Parathyroid adenoma (tissue), 2 donors: ENCODE data around the gene WIPI1.

Source experiments
- H2AFZ ChIP-seq: fragments of 300-600 bp; sonication (generic); one replicate; pipeline ENCODE4 v1.7.0; 2017; ENCODE audit warnings: antibody characterized with exemption, mild to moderate bottlenecking
- H3K27ac ChIP-seq: fragments of 300-600 bp; sonication (generic); one replicate; pipeline ENCODE4 v1.7.0; 2017
- H3K27me3 ChIP-seq: fragments of 300-600 bp; sonication (generic); one replicate; pipeline ENCODE4 v1.7.0; 2017; ENCODE audit warnings: low read length; ENCODE audit not compliant: control insufficient read depth, insufficient read depth
- H3K36me3 ChIP-seq: fragments of 300-600 bp; sonication (generic); one replicate; pipeline ENCODE4 v1.7.0; 2017; ENCODE audit warnings: low read length; ENCODE audit not compliant: control insufficient read depth, insufficient read depth
- H3K4me1 ChIP-seq: fragments of 300-600 bp; sonication (generic); one replicate; pipeline ENCODE4 v1.7.0; 2017; ENCODE audit warnings: control low read depth
- H3K4me2 ChIP-seq: fragments of 300-600 bp; sonication (generic); one replicate; pipeline ENCODE4 v1.7.0; 2017; ENCODE audit warnings: low read length
- H3K4me3 ChIP-seq: fragments of 300-600 bp; sonication (generic); one replicate; pipeline ENCODE4 v1.7.0; 2017; ENCODE audit warnings: low read depth, low read length
- H3K79me2 ChIP-seq: fragments of 300-600 bp; sonication (generic); one replicate; pipeline ENCODE4 v1.7.0; 2017; ENCODE audit warnings: control low read depth
- H3K9ac ChIP-seq: fragments of 300-600 bp; sonication (generic); one replicate; pipeline ENCODE4 v1.7.0; 2017; ENCODE audit warnings: mild to moderate bottlenecking
- H3K9me3 ChIP-seq: fragments of 300-600 bp; sonication (generic); one replicate; pipeline ENCODE4 v1.7.0; 2017; ENCODE audit warnings: low read length; ENCODE audit not compliant: control insufficient read depth
- CTCF ChIP-seq: fragments of 300-600 bp; sonication (generic); IDR thresholded peaks from one replicate; pipeline ENCODE4 v1.7.0; 2017; ENCODE audit warnings: antibody characterized with exemption, mild to moderate bottlenecking
- donor health status: primary hyperparathyroidism.

Gene WIPI1

GRCh38 chr17:68489919-68490318 is 32.6 kb upstream of the WIPI1 start:
- Histone ChIP-seq H3K27me3 (no peaks in the 10 kb centered on the region), H3K4me3 (no peak overlapping the region), H3K9me3 (no peaks in the 10 kb centered on the region), H3K36me3 (no peaks in the 10 kb centered on the region), H3K27ac (no peak overlapping the region), H3K4me2 (no peak overlapping the region), H3K9ac (no peak overlapping the region), H3K79me2 (no peaks in the 10 kb centered on the region), H2AFZ (peak overlapping the region; percentile 10), H3K4me1 (peaks cover 45% of the 10 kb centered on the region)
- TF ChIP-seq CTCF, result no peak

- Histone ChIP-seq H3K9ac (no peak overlapping the region), H3K4me1 (peaks cover 20% of the 10 kb centered on the region), H2AFZ (peak overlapping the region; percentile 42), H3K36me3 (no peaks in the 10 kb centered on the region), H3K4me3 (no peak overlapping the region), H3K4me2 (peak overlapping the region; percentile 32), H3K79me2 (no peaks in the 10 kb centered on the region), H3K9me3 (no peaks in the 10 kb centered on the region), H3K27ac (peak overlapping the region; percentile 69), H3K27me3 (no peaks in the 10 kb centered on the region)
- no peak for TF ChIP-seq CTCF
Observed at GRCh38 chr17:68484458-68484857, 27.2 kb upstream of the WIPI1 start.

GRCh38 chr17:68482576-68483041 is 25.3 kb upstream of the WIPI1 start:
- Histone ChIP-seq H3K4me2 (no peak overlapping the region), H3K9ac (no peak overlapping the region), H3K9me3 (no peaks in the 10 kb centered on the region), H3K4me1 (peaks cover 20% of the 10 kb centered on the region), H3K27me3 (no peaks in the 10 kb centered on the region), H3K36me3 (no peaks in the 10 kb centered on the region), H3K27ac (no peak overlapping the region), H3K79me2 (no peaks in the 10 kb centered on the region), H3K4me3 (no peak overlapping the region), H2AFZ (no peak overlapping the region)
- TF ChIP-seq CTCF, result no peak

- Histone ChIP-seq H3K9me3 (no peaks in the 10 kb centered on the region), H3K4me3 (no peak overlapping the region), H2AFZ (no peak overlapping the region), H3K79me2 (no peaks in the 10 kb centered on the region), H3K4me2 (no peak overlapping the region), H3K4me1 (peaks cover 19% of the 10 kb centered on the region), H3K27me3 (no peaks in the 10 kb centered on the region), H3K36me3 (no peaks in the 10 kb centered on the region), H3K27ac (no peak overlapping the region), H3K9ac (no peak overlapping the region)
- no peak for TF ChIP-seq CTCF
Observed at GRCh38 chr17:68480885-68481284, 23.6 kb upstream of the WIPI1 start.

GRCh38 chr17:68470961-68471360 is 13.7 kb upstream of the WIPI1 start:
- no peaks in the 10 kb centered on the region for H3K9me3 ChIP-seq
- H3K9ac ChIP-seq, result no peak overlapping the region

More at GRCh38 chr17:68470961-68471360, 13.7 kb upstream of the WIPI1 start:
- Histone ChIP-seq H3K36me3 (no peaks in the 10 kb centered on the region), H2AFZ (no peak overlapping the region), H3K79me2 (no peaks in the 10 kb centered on the region), H3K27ac (no peak overlapping the region), H3K4me1 (peaks cover 2% of the 10 kb centered on the region), H3K27me3 (no peaks in the 10 kb centered on the region), H3K4me3 (no peak overlapping the region), H3K4me2 (no peak overlapping the region)
- TF ChIP-seq CTCF, result no peak
